Left colon (tissue), 2 donors: ENCODE measurements around the gene CCDC183. TPM values are rescaled to one million over a fixed set of nuclear protein-coding genes. Genes with fewer than 3 reads are reported as not detected.
A peak's percentile ranks its signal among the peaks of the same experiment; 100 is the strongest.
"Not testable (repeated sequence)": the region's sequence is repeated elsewhere in the genome, so short reads cannot be mapped to it uniquely, and the experiment has no call there.

Experiments used
- ATAC-seq: fragments of 200-7000 bp; cut with Tn5 transposase; one replicate; pipeline ENCODE4 v1.9.1; 2020; ENCODE audit warnings: mild to moderate bottlenecking, moderate library complexity
- DNase-seq, 2 donors: peaks; one replicate each; pipeline ENCODE4 v3.0.0-alpha.2; 2020
- intact Hi-C, 2 donors: fragments of 100-400 bp; cut with DNase I in 1 of 2; cut with micrococcal nuclease in 1 of 2; formaldehyde crosslinking; loops; one replicate each; pipeline versions ENCODE4 v1.11.2 to v1.14.0; 2022; cut with DNase I, micrococcal nuclease
- total RNA-seq, 2 donors: library from RNA; stranded (reverse); fragmentation: NEBNext Ultra II Directional; extraction: Animal tissue kit (Norgen Biotek cat#: 25700); gene quantifications; one replicate each; pipeline ENCODE4 v1.2.1, GENCODE V29; 2021
- donor health status: DM: no; HTN: no; CAD: no.
- donor health status: DM: yes; HTN: yes; CAD: no.

The CCDC183 gene
- total RNA-seq, 2 donors from 2014 or later: 20.6 to 35.1 TPM

DNA sequence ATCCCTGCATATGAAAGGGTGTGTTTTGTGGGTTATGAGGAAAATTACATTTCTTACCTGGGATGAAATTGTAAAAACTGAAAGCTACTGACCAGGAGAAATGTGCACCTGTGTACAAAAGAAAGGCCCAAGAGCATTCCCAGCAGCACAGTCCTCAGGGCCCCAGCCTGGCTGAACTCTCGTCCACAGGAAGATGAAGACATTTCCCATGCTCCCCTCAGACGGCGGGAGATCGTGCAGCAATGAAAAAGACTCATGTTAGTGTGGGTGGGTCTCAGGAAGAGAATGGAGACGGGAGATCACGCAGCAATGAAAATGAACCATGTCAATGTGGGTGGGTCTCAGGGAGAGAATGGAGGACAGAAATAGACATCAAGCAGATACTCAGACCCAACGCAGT, 19.2 kb upstream of the CCDC183 start:
- no peak for DNase-seq
- peak; percentile 2 for ATAC-seq
- intact Hi-C loops: no loop called here

DNA sequence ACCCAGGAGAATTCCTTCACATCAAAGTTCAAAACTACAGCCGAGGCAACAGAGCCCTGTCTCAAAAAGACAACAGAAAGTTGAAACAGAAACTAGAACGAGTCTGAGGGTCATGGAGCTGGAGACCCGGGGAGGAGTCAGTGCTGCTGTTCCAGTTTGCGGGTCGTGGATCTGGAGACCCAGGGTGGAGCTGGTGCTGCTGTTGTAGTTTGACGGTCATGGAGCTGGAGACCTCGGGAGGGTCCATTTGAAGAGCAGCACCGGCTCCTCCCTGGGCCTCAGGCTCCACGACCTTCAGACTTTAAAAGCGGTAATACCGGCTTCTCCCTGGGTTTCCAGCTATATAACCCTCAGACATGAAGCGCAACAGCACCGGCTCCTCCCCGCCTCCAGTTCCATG, 18.8 kb upstream of the CCDC183 start:
- DNase-seq: peak; percentile 57 to 71
- peak; percentile 92 for ATAC-seq
- intact Hi-C loops: no loop called here

DNA sequence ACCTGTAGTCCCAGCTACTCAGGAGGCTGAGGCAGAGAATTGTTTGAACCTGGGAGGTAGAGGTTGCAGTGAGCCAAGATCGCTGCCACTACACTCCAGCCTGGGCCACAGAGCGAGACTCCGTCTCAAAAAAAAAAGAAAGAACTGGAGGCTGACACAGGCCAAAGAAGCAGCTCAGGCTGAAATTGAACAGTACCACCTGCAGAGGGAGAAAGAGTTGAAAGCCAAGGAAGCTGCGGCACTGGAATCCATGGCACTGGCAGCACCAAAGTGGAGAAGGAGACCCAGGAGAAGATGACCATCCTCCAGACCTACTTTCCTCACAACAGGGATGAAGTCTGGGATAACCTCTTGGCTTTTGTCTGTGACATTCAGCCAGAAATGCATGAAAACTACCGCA, 16.3 kb upstream of the CCDC183 start:
- no peak for ATAC-seq

DNA sequence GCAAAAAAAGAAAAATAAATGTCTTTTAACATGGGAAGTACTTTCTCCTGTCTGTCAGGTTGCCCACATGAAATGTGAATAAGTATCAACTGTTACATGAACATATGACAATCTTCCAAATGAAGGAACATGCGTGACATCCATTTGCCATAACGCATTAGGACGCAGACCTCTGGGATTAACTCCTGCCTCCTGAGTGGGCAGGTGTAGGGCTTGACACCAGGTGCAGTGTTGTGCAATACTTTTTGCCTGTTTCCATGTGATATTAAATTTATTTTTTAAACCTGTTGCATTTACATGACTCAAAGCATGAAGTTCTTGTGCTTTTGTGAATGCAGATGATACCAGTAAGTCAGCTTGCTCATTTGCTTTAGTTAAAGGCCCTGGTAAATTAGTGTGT, 13.7 kb upstream of the CCDC183 start:
- no peak for DNase-seq
- ATAC-seq: no peak
- intact Hi-C loops: no loop called here

More for the DNA sequence above, 16.3 kb upstream of the CCDC183 start:
- intact Hi-C loops: no loop called here
- DNase-seq: no peak

DNA sequence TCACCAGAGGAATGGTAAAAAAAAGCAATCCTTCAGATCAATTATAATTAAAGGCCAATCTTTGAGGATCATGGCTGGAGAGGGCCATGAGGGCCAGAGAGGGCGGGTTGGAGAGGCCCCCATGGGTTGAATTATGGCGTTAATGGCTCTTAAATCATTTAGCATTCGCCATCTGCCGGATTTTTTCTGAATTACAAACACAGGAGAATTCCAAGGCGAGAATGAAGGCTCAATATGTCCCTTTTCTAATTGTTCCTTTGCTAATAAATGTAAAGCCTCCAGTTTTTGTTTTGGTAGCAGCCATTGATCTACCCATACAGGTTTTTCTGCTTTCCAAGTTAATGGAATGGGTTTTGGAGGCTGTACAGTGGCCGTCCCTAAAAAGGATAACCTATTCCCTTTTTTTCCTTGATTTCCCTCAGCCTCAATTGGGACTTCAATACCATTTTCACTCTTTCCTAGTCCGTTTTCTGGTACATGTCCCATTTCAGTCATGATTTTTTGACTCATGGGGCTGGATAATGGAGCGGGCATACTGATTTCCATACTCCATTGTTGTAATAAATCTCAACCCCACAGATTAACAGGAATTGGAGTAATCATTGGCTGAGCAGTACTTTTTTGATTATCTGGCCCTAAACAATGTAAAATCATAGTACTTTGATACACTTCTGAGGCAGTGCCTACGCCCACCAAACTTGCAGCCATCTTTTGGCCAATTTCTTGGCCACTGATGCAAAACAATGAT, 11.7 kb upstream of the CCDC183 start:
- DNase-seq: no peak
- intact Hi-C loops: no loop called here
- ATAC-seq: no peak

DNA sequence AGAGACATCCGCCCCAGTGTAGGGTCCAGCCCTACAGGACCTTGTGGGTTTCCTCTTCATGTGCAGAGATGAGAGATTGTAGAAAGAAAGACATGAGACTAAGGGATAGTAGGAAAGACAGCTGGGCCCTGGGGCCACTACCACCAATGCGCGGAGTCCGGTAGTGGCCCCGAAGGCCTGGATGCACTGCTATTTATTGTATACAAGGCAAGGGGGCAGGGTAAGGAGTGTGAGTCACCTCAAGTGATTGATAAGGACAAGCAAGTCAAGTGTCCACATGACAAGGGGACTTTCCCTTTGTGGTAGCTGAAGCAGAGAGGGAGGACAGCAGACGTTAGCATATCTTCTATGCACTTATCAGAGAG, 11.2 kb upstream of the CCDC183 start:
- no peak for ATAC-seq
- no peak for DNase-seq
- intact Hi-C loops: loop anchor here in 1 of 2 donors (5.0 kb wide), 1 partner anchor 252 kb away; no protein-coding TSS in a partner anchor

DNA sequence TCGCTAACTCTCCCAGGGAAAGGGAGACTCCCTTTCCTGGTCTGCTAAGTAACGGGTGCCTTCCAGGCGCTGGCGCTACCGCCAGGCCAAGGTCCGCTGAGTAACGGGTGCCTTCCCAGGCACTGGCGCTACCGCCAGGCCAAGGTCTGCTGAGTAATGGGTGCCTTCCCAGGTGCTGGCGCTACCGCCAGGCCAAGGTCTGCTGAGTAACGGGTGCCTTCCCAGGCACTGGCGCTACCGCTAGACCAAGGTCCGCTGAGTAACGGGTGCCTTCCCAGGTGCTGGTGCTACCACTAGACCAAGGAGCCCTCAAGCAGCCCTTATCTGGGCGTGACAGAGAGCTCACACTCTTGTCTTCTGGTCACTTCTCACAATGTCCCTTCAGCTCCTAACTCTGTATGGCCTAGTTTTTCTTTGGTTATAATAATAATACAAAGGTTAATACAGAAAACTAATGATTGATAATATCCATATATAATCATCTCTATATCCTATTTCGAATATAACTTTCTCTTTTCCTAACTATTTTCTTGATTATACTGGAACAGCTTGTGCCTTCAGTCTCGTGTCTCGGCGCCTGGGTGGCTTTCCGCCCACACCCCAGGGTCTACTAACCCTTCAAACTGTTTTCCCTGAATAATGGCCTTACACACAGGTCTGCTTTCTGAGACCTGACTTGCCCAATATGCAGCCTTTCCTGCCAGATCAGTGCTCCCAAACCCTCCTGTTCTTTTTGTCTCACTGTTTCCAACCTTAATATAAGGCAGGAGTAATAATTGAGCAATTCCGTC, 10.4 kb upstream of the CCDC183 start:
- intact Hi-C loops: loop anchor here in 1 of 2 donors (5.0 kb wide), 1 partner anchor 252 kb away; no protein-coding TSS in a partner anchor
- not testable (repeated sequence) for DNase-seq, ATAC-seq

DNA sequence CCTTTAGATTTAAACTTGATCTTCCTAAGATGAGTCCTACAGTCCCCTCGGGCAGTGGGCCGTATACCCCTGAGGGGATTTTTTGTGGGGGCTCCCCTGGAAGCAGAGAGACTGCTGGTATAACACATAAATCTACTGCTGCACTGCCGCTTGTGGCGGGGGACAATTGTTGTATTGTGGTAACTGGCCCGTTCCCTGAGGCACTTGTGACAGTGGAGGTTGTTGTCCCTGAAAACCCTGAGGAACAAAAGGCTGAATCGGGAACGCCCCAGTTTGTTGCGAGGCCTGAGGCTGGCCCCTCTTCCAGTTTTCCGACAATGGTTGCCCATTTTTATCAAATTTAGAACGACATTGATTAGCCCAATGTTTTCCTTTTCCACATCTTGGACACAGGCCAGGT, 9.7 kb upstream of the CCDC183 start:
- intact Hi-C loops: loop anchor here in 1 of 2 donors (5.0 kb wide), 1 partner anchor 251 kb away; no protein-coding TSS in a partner anchor

DNA sequence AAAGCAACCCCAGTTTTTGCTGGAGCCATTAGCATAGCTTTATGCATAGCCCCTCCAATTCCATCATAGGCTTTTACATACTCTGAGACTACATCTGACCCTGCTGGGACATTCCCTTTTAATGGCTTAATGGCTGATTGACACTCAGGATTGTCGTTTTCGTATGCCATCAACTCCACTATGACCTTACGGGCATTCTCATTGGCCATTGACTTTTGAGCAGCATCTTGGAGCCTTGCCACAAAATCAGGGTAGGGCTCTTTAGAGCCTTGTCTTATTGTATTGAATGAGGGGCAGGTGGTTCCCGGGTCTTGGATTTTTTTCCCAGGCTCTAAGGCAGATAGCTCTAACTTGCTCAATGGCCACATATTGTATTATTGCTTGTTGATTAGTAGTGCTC, 9.2 kb upstream of the CCDC183 start:
- intact Hi-C loops: loop anchor here in 1 of 2 donors (5.0 kb wide), 1 partner anchor 250 kb away; no protein-coding TSS in a partner anchor
- peak; percentile 51 to 60 for DNase-seq
- not testable (repeated sequence) for ATAC-seq

More for the DNA sequence above, 9.7 kb upstream of the CCDC183 start:
- DNase-seq (no peak), ATAC-seq (no peak)

DNA sequence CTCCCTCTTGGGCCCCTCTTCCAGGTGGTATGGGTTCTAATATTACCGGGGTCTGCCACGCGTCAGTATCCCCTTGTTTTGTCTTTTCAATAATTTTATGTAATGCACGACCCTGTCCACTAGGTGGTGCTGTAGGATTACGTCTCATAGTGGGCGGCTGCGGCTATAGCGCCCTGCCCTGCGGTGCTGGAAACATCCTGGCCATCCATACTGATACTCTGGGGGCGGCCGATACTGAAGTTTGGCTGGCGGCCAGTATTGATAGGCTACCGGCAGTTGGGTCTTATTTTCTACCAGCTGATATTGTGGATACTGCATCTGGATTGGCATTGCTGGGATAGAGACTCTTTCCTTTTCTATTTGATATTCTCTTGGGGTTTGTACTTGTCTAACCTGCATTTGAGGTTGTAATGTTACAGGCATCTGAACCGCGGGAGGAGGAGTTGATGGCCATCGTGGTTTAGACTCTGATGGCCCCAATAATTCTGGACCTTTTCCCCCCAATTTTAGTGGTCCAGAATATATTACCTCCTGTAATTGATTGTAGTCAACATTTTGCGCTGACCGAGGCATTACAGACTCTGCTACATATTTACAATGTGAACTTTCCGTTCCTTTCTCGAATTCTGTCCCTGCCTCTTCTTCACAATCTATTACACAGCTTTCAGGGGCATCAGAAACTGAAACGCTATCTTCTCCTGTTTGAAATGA, 8.3 kb upstream of the CCDC183 start:
- ATAC-seq: peak; percentile 16
- DNase-seq: peak; percentile 75 to 81
- intact Hi-C loops: loop anchor here in 1 of 2 donors (5.0 kb wide), 1 partner anchor 249 kb away; no protein-coding TSS in a partner anchor

DNA sequence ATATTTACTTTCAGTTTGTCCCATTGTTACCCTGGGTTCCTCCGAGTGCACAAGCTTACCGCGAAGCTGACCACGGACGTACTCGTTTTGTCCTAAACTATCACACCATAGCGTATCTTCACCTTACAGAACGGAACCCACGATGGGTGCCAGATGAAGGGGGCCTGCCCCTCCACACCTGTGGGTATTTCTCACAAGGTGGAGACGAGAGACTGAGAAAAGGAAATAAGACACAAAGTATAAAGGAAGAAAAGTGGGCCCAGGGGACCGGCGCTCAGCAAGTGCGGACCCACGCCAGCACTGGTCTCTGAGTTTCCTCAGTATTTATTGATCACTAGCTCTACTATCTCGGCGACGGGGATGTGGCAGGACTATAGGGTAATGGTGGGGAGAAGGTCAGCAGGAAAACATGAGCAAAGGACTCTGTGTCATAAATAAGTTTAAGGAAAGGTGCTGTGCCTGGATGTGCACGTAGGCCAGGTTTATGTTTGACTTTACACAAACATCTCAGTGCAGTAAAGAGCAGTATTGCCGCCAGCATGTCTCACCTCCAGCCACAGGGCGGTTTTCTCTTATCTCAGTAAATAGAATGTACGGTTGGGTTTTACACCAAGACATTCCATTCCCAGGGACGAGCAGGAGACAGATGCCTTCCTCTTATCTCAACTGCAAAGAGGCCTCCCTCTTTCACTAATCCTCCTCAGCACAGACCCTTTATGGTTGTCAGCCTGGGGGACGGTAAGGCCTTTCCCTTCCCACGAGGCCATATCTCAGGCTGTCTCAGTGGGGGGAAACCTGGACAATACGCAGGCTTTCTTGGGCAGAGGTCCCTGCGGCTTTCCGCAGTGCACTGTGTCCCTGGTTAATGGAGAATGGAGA, 7.3 kb upstream of the CCDC183 start:
- intact Hi-C loops: loop anchor here in 1 of 2 donors (5.0 kb wide), 1 partner anchor 248 kb away; no protein-coding TSS in a partner anchor

DNA sequence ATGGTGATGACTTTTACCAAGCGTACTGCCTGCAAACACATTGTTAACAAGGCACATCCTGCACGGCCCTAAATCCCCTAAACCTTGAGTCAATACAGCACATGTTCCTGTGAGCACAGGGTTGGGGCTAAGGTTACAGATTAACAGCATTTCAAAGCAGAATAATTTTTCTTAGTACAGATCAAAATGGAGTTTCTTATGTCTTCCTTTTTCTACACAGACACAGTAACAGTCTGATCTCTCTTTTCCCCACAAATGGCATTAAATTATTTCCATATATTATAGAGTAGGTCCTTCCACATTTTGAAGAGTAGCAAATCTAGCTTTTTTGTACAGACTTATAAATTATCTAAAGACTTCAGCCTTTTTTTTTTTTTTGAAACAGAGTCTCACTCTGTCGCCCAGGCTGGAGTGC, 6.6 kb upstream of the CCDC183 start:
- intact Hi-C loops: loop anchor here in 1 of 2 donors (5.0 kb wide), 1 partner anchor 248 kb away; no protein-coding TSS in a partner anchor
- DNase-seq: no peak
- no peak for ATAC-seq

More for the DNA sequence above, 7.3 kb upstream of the CCDC183 start:
- not testable (repeated sequence) for ATAC-seq
- peak; percentile 56 to 64 for DNase-seq

DNA sequence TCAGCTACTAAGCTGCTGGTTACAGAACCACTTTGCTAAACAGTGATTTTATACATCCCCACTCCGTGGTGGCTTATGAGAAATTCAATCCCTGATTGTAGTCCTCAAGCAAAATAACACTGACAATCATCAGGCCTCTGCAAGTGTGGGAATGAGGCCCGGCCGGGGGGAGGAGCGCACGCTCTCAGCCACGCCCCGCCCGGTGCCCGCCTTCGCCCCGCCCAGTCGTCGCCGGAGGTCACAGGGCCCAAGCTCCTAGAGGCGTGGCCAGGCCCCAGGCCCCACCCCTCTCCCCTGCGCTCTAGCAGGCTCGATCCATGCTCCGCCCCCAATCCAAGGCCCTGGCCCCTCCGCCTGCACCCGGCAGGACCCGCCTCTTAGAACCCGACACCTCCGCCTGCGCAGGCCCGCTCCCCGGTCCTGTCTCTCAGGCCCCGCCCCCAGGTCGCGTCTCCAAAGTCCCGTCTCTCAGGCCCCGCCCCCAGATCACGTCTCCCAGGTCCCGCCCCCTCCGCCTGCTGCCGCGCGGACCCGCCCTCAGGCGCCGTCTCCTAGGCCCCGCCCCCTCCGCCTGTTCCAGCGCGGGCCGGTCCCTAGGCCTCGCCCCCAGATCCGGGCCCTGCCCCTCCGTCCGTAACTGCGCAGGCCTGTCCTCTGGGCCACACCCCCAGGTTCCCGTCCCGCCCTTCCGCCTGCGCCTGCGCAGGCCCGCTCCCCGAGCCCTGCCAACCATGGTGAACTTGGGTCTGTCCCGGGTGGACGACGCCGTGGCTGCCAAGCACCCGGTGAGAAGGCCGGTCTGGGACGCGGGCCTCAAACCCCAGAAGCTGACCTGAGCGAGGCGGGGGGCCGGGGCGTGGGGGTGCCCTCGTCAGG, 5.3 kb upstream of the CCDC183 start, which contains the start of gene TMEM141:
TMEM141 (plus strand) TSS at position 705 of the 876 bp plus-strand sequence; CDS start at position 732, 27 bp downstream.
- intact Hi-C loops: no loop called here

DNA sequence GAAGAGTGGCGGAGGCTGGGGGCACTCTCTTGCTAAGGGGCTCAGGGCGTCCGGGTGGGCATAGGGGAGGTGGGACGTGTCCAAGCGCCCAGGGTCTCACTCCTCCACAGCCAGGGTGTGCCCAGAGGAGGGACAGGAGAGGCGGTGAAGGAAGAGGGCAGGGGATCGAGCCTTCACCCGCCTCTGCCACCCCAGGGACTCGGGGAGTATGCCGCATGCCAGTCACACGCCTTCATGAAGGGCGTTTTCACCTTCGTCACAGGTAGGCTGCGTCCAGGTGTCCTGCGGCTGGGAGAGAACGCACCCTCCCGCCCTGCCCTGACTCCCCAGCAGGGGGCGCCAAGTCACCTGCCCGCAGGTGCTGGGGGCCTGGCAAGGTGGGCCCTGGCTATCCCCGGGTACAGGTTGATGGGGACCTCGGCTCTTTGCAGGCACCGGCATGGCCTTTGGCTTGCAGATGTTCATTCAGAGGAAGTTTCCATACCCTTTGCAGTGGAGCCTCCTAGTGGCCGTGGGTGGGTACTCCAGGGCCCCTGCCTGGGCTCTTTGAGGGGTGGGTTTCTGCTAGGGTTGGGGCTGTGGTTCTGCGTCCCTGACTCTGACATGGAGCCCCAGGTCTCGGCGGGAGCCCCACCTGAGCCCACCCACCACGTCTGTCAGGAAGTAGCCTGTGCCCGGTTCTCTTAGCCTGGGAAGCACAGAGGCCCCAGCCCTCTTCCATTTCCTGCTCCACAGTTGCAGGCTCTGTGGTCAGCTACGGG, 4.4 kb upstream of the CCDC183 start:
- DNase-seq: peak; percentile 85
- ATAC-seq: peak; percentile 48
- intact Hi-C loops: no loop called here

More for the DNA sequence above, 5.3 kb upstream of the CCDC183 start, which contains the start of gene TMEM141:
- peak; percentile 100 for DNase-seq
- ATAC-seq: peak; percentile 69

DNA sequence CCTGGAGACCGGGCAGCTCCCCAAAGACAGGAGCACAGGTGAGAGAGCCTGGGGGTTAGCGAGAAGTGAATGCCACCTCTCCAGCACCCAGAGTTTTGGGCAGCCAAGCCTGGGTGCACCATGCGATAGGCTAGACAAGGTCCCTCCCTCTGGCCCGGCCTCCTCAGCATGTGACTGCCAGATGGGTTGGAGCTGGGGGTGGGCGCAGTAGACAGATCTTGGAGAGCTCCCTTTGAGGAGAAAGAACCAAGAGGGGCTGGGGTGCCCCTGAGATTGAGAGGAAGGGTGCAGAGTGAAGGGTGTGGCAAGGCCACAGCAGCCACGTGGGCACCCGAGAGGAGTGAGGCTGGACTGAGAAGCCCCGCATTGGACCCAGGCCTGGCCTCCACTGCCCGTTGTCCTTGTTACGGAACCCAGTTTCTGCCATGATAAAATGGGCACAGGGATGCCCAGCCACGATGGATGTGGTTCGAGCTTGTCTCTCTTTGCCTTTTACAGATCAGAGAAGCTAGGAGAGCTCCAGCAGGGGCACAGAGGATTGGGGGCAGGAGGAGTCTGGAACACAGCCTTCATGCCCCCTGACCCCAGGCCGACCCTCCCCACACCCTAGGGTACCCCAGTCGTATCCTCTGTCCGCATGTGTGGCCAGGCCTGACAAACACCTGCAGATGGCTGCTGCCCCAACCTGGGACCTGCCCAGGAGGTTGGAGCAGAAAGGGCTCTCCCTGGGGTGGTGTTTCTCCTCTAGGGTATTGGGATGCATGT, 3.6 kb upstream of the CCDC183 start:
- peak; percentile 67 to 71 for DNase-seq
- peak; percentile 3 for ATAC-seq
- intact Hi-C loops: no loop called here
